Stimulated activated naive CD8-positive, alpha-beta T cell treated with anti-CD3 and anti-CD28 coated beads, Interleukin-15, amount 100 ng/mL, for 72 hours (primary cell): ENCODE results near the gene SPAG4.

Experiments
- ATAC-seq: fragments of 150-1000 bp; cut with Tn5 transposase; 2 replicates; pipeline ENCODE4 v1.10.0; 2021; ENCODE audit warnings: mild to moderate bottlenecking, moderate library complexity
- DNase-seq, 2 donors: peaks; one replicate each; pipeline ENCODE4 v3.0.0; 2021 to 2022
- H3K27ac Mint-ChIP-seq, 2 donors: one replicate each; pipeline ENCODE4 v1.8.0; 2022; ENCODE audit warnings: mild to moderate bottlenecking in 2 of 2, mixed read lengths in 2 of 2, moderate library complexity in 2 of 2
- H3K27me3 Mint-ChIP-seq: one replicate; pipeline ENCODE4 v1.8.0; 2022; ENCODE audit warnings: mixed read lengths
- H3K4me1 Mint-ChIP-seq: one replicate; pipeline ENCODE4 v1.8.0; 2022; ENCODE audit warnings: mild to moderate bottlenecking, mixed read lengths
- H3K4me3 Mint-ChIP-seq, 2 donors: one replicate each; pipeline ENCODE4 v1.8.0; 2022; ENCODE audit warnings: mild to moderate bottlenecking in 2 of 2, mixed read lengths in 2 of 2, moderate library complexity in 1 of 2
- H3K9me3 Mint-ChIP-seq, 2 donors: one replicate each; pipeline ENCODE4 v1.8.0; 2022; ENCODE audit warnings: mixed read lengths in 2 of 2

The SPAG4 gene

GRCh38 chr20:35610833-35611427, 4.7 kb upstream of the SPAG4 start:
- H3K9me3 Mint-ChIP-seq: no peaks in the 10 kb centered on the region
- H3K27me3 Mint-ChIP-seq: no peaks in the 10 kb centered on the region
- no peak overlapping the region for H3K27ac Mint-ChIP-seq
- peaks cover 25% of the 10 kb centered on the region for H3K4me1 Mint-ChIP-seq
- no peak overlapping the region for H3K4me3 Mint-ChIP-seq
- ATAC-seq (no peak), DNase-seq (no peak)

- no peak for ATAC-seq
- no peaks in the 10 kb centered on the region for H3K27me3 Mint-ChIP-seq
Measured at GRCh38 chr20:35611482-35611881, 4.1 kb upstream of the SPAG4 start.

DNA sequence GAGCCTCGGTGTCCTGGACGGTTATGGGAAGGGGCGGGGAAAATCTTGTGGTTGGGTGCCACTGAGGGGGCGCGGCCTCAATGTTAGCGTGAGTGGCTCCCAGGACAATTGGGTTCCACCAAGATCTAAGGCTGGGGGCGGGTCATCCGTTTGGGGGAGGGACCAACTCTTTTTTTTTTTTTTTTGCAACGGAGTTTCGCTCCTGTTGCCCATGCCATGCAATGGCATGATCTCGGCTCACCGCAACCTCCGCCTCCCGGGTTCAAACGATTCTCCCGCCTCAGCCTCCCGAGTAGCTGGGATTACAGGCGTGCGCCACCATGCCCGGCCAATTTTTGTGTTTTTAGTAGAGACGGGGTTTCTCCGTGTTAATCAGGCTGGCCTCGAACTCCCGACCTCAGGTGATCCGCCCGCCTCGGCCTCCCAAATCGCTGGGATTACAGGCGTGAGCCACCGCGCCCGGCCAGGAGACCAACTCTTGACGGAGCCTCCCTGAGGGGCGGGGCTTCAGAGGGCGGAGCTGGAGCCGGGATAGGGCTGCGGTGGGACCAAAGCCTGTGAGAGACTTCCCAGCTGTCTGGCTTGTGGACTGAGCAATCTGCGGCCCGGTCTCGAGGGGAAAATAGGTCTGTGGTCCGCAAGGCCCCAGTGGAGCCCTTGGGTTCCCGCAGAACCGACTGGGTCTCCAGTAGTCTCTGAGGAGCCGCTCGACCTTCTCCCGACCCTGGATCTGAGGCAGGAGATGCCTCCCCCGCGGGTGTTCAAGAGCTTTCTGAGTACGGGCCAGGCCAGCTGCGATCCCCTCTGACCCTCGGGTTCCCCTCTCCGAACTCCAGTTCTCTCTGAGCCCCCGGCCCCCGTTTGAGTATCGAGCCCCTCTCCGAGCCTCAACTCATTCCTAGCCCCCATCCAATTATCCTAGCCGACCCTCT, 1.1 kb downstream of the SPAG4 start:
- Mint-ChIP-seq H3K27ac (peak overlapping the region; percentile 92 to 99), H3K4me1 (peaks cover 72% of the 10 kb centered on the region)

More at GRCh38 chr20:35611482-35611881, 4.1 kb upstream of the SPAG4 start:
- Mint-ChIP-seq H3K27ac (no peak overlapping the region), H3K4me1 (peaks cover 27% of the 10 kb centered on the region), H3K9me3 (no peaks in the 10 kb centered on the region), H3K4me3 (no peak overlapping the region)
- DNase-seq: no peak

GRCh38 chr20:35617397-35618262, 2.0 kb downstream of the SPAG4 start:
- Mint-ChIP-seq H3K27me3 (peaks cover 11% of the 10 kb centered on the region), H3K4me1 (peaks cover 73% of the 10 kb centered on the region), H3K4me3 (peak overlapping the region; percentile 89 to 95), H3K27ac (peak overlapping the region; percentile 92 to 99), H3K9me3 (no peaks in the 10 kb centered on the region)
- peak; percentile 68 to 70 for DNase-seq
- ATAC-seq: peak; percentile 33

More for the DNA sequence above, 1.1 kb downstream of the SPAG4 start:
- DNase-seq: peak in 1 of 2 donors; percentile 99
- no peaks in the 10 kb centered on the region for H3K9me3 Mint-ChIP-seq
- ATAC-seq: no peak
- peaks cover 11% of the 10 kb centered on the region for H3K27me3 Mint-ChIP-seq
- peak overlapping the region; percentile 89 to 95 for H3K4me3 Mint-ChIP-seq

GRCh38 chr20:35618263-35619131, 2.9 kb downstream of the SPAG4 start:
- Mint-ChIP-seq H3K27ac (peak overlapping the region; percentile 65 to 92), H3K27me3 (peaks cover 11% of the 10 kb centered on the region), H3K9me3 (no peaks in the 10 kb centered on the region), H3K4me3 (peak overlapping the region; percentile 89 to 95), H3K4me1 (peaks cover 73% of the 10 kb centered on the region)
- ATAC-seq (no peak), DNase-seq (peak; percentile 36 to 44)

DNA sequence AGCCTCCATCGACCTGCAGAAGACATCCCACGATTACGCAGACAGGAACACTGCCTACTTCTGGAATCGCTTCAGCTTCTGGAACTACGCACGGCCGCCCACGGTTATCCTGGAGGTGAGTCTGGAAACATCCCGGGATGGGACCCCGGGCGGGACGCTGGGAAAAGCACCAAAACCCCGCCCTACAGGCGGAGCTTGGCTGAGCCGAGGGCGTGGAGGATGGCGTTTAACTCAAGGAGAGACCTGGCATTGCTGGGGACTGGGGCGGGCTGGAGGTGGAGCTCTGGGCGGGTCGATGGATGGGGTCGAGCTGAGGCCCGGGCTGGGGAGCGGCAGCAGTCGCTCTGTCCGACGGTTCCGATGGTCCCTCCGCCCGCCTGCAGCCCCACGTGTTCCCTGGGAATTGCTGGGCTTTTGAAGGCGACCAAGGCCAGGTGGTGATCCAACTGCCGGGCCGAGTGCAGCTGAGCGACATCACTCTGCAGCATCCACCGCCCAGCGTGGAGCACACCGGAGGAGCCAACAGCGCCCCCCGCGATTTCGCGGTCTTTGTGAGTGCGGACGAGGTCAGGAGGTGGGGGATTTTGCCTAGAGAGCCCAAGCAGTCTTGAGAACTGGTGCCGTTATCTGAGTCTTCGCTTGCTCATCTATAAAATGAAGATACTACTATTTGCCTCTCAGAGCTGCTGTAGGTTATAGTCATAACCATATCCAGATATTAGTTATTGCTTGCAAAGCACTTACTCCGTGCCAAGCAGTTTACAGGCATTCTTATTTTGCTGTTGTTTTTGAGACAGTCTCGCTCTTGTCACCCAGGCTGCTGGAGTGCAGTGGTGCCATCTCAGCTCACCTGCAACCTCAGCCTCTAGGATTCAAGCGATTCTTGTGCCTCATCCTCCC, 3.8 kb downstream of the SPAG4 start:
- Mint-ChIP-seq H3K4me3 (peak overlapping the region; percentile 89 to 95), H3K4me1 (peaks cover 70% of the 10 kb centered on the region), H3K9me3 (no peaks in the 10 kb centered on the region), H3K27me3 (peaks cover 11% of the 10 kb centered on the region), H3K27ac (peak overlapping the region; percentile 52 to 91)
- ATAC-seq (peak; percentile 63), DNase-seq (peak; percentile 82 to 85)

DNA sequence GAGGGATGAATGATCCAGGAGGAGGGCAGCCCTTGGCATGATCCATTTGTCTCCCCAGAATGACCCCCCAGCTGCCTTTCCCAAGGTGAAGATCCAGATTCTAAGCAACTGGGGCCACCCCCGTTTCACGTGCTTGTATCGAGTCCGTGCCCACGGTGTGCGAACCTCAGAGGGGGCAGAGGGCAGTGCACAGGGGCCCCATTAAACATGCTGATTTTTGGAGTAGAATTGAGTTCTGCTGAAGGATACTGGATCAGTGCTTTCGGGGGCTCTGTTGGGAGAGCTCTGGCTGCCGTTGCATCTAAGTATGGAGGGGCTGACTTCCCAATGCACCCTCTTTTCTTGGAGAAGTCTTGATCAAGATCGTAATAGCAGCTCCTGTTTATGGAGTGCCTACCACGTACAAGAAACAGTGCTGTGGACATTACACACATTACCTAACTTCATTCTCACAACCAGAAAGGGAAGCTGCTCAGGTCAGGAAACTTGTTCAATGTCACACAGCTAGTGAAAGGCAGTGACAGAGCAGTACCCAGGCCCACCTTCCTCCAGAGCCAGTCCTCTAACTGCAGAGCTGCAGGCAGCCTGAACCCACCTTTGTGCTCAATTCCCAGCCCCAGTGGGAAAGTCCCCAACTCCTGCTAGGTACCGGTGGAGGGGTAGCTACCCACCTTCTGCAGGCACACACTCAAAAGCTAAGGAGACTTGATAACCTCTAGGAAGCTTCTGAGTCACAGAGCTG, 5.4 kb downstream of the SPAG4 start:
- peaks cover 11% of the 10 kb centered on the region for H3K27me3 Mint-ChIP-seq
- H3K4me1 Mint-ChIP-seq: peaks cover 55% of the 10 kb centered on the region
- H3K27ac Mint-ChIP-seq: peak overlapping the region in 1 of 2 donors; percentile 36
- no peak for DNase-seq
- ATAC-seq: no peak
- no peak overlapping the region for H3K4me3 Mint-ChIP-seq
- no peaks in the 10 kb centered on the region for H3K9me3 Mint-ChIP-seq

GRCh38 chr20:35621560-35621946, 5.9 kb downstream of the SPAG4 start:
- Mint-ChIP-seq H3K4me1 (peaks cover 52% of the 10 kb centered on the region), H3K27me3 (peaks cover 11% of the 10 kb centered on the region), H3K4me3 (no peak overlapping the region), H3K27ac (peak overlapping the region in 1 of 2 donors; percentile 36), H3K9me3 (no peaks in the 10 kb centered on the region)
- DNase-seq (no peak), ATAC-seq (no peak)

GRCh38 chr20:35625584-35626385, 10.2 kb downstream of the SPAG4 start:
- no peaks in the 10 kb centered on the region for H3K9me3 Mint-ChIP-seq
- ATAC-seq: no peak
- no peaks in the 10 kb centered on the region for H3K27me3 Mint-ChIP-seq
- H3K27ac Mint-ChIP-seq: peak overlapping the region in 1 of 2 donors; percentile 86
- peaks cover 10% of the 10 kb centered on the region for H3K4me1 Mint-ChIP-seq
- no peak for DNase-seq
- no peak overlapping the region for H3K4me3 Mint-ChIP-seq

- H3K4me3 Mint-ChIP-seq: no peak overlapping the region
- H3K27me3 Mint-ChIP-seq: no peaks in the 10 kb centered on the region
- ATAC-seq (no peak), DNase-seq (peak in 1 of 2 donors; percentile 4)
- peaks cover 3% of the 10 kb centered on the region for H3K4me1 Mint-ChIP-seq
- H3K9me3 Mint-ChIP-seq: no peaks in the 10 kb centered on the region
- H3K27ac Mint-ChIP-seq: peak overlapping the region; percentile 44 to 59
Measured at GRCh38 chr20:35626386-35627001, 10.9 kb downstream of the SPAG4 start.

GRCh38 chr20:35627121-35627520, 11.5 kb downstream of the SPAG4 start:
- Mint-ChIP-seq H3K27ac (peak overlapping the region in 1 of 2 donors; percentile 82), H3K27me3 (no peaks in the 10 kb centered on the region), H3K4me3 (no peak overlapping the region), H3K9me3 (no peaks in the 10 kb centered on the region), H3K4me1 (no peaks in the 10 kb centered on the region)
- no peak for ATAC-seq
- no peak for DNase-seq

GRCh38 chr20:35629427-35630145, 14.0 kb downstream of the SPAG4 start:
- Mint-ChIP-seq H3K4me3 (no peak overlapping the region), H3K27ac (peak overlapping the region in 1 of 2 donors; percentile 13), H3K9me3 (no peaks in the 10 kb centered on the region), H3K4me1 (no peaks in the 10 kb centered on the region), H3K27me3 (no peaks in the 10 kb centered on the region)
- no peak for ATAC-seq
- no peak for DNase-seq
